GM23338 (cell line): ENCODE results near the gene NCR3LG1. TPM values are rescaled to one million over a fixed set of nuclear protein-coding genes. Genes with fewer than 3 reads are reported as not detected.

ENCODE experiments used
- ATAC-seq: fragments of 200-7000 bp; cut with Tn5 transposase; 3 replicates; pipeline ENCODE4 v1.9.1; 2020
- DNase-seq: peaks from one replicate; pipeline ENCODE4 v3.0.0-alpha.2; 2015; ENCODE audit warnings: low spot score
- H2AFZ ChIP-seq: fragments of 200-600 bp; sonication (generic); 2 replicates; pipeline ENCODE4 v1.8.0; 2016; ENCODE audit warnings: antibody characterized with exemption, mild to moderate bottlenecking, moderate library complexity
- H3F3A ChIP-seq: fragments of 200-600 bp; sonication (generic); replicated peaks from 2 replicates; pipeline ENCODE4 v1.8.0; 2017; ENCODE audit warnings: antibody characterized with exemption, mixed run types, low read depth
- H3K27ac ChIP-seq: fragments of 200-600 bp; sonication (generic); 2 replicates; pipeline ENCODE4 v1.6.1; 2016; ENCODE audit warnings: low read depth
- H3K27me3 ChIP-seq: fragments of 200-600 bp; sonication (generic); 2 replicates; pipeline ENCODE4 v1.8.0; 2016; ENCODE audit warnings: mild to moderate bottlenecking, mixed run types, moderate library complexity; ENCODE audit not compliant: insufficient read depth
- H3K36me3 ChIP-seq: fragments of 200-600 bp; sonication (generic); 2 replicates; pipeline ENCODE4 v1.8.0; 2016; ENCODE audit warnings: mild to moderate bottlenecking; ENCODE audit not compliant: insufficient read depth
- H3K4me1 ChIP-seq: fragments of 200-600 bp; sonication (generic); 2 replicates; pipeline ENCODE4 v1.8.0; 2016; ENCODE audit warnings: mild to moderate bottlenecking, moderate library complexity; ENCODE audit not compliant: insufficient read depth
- H3K4me2 ChIP-seq: fragments of 200-600 bp; sonication (generic); 2 replicates; pipeline ENCODE4 v1.7.1; 2017; ENCODE audit warnings: mixed run types
- H3K4me3 ChIP-seq: fragments of 200-600 bp; sonication (generic); 2 replicates; pipeline ENCODE4 v1.6.1; 2016; ENCODE audit warnings: mixed run types
- H3K79me2 ChIP-seq: fragments of 200-600 bp; sonication (generic); replicated peaks from 2 replicates; pipeline ENCODE4 v1.8.0; 2017; ENCODE audit warnings: mild to moderate bottlenecking; ENCODE audit not compliant: insufficient read depth
- H3K9me2 ChIP-seq: fragments of 200-600 bp; sonication (generic); 2 replicates; pipeline ENCODE4 v1.8.0; 2017; ENCODE audit not compliant: insufficient read depth
- H4K20me1 ChIP-seq: fragments of 200-600 bp; sonication (generic); replicated peaks from 2 replicates; pipeline ENCODE4 v1.8.0; 2017; ENCODE audit warnings: mild to moderate bottlenecking; ENCODE audit not compliant: insufficient read depth
- H3K27ac Mint-ChIP-seq: 2 replicates; pipeline ENCODE4 v1.8.0; 2020; ENCODE audit warnings: inconsistent platforms, mild to moderate bottlenecking, moderate library complexity, mixed read lengths
- H3K27me3 Mint-ChIP-seq: 3 replicates; pipeline ENCODE4 v1.8.0; 2022; ENCODE audit warnings: low read depth, mild to moderate bottlenecking, moderate library complexity, mixed read lengths, inconsistent platforms; ENCODE audit not compliant: insufficient read depth, poor library complexity
- H3K36me3 Mint-ChIP-seq: 3 replicates; pipeline ENCODE4 v1.8.0; 2021; ENCODE audit warnings: low read depth, mild to moderate bottlenecking, inconsistent platforms, moderate library complexity, mixed read lengths
- H3K4me1 Mint-ChIP-seq: 3 replicates; pipeline ENCODE4 v1.8.0; 2020; ENCODE audit warnings: mild to moderate bottlenecking, inconsistent platforms, mixed read lengths
- H3K4me3 Mint-ChIP-seq: 3 replicates; pipeline ENCODE4 v1.8.0; 2021; ENCODE audit warnings: moderate library complexity, mild to moderate bottlenecking, inconsistent platforms, mixed read lengths
- H3K9me3 Mint-ChIP-seq: 3 replicates; pipeline ENCODE4 v1.8.0; 2020; ENCODE audit warnings: moderate library complexity, mild to moderate bottlenecking, inconsistent platforms, mixed read lengths
- CREB1 ChIP-seq: fragments of 250-450 bp; sonication (Bioruptor Pico); IDR thresholded peaks from 2 replicates; pipeline ENCODE4 v1.5.0; 2020; ENCODE audit warnings: low read depth, mild to moderate bottlenecking, moderate library complexity
- CTCF ChIP-seq, 2 experiments: fragments of 200-600 bp in 1 of 2; sonication (generic) in 1 of 2; conservative IDR thresholded peaks; 2 replicates each; pipeline versions ENCODE4 v1.5.1 to v1.6.1; 2016 to 2017; ENCODE audit warnings: antibody characterized with exemption in 2 of 2, low read depth in 2 of 2, mild to moderate bottlenecking in 2 of 2, moderate library complexity in 1 of 2
- EZH2 ChIP-seq: fragments of 200-600 bp; sonication (generic); IDR thresholded peaks from one replicate; pipeline ENCODE4 v1.8.0; 2017; ENCODE audit warnings: antibody characterized with exemption, mild to moderate bottlenecking, low read depth; ENCODE audit not compliant: unreplicated experiment
- EZH2phosphoT487 ChIP-seq: fragments of 200-600 bp; sonication (generic); IDR thresholded peaks from one replicate; pipeline ENCODE4 v1.8.1; 2018; ENCODE audit warnings: antibody characterized with exemption; ENCODE audit not compliant: unreplicated experiment
- JUNB ChIP-seq: IDR thresholded peaks from one replicate; pipeline ENCODE4 v1.6.1; 2016; ENCODE audit warnings: antibody characterized with exemption; ENCODE audit not compliant: unreplicated experiment
- NANOG ChIP-seq: IDR thresholded peaks from 2 replicates; pipeline ENCODE4 v1.6.1; 2016; ENCODE audit warnings: antibody characterized with exemption, borderline replicate concordance
- POLR2AphosphoS5 ChIP-seq: IDR thresholded peaks from 2 replicates; pipeline ENCODE4 v1.6.1; 2016; ENCODE audit warnings: antibody characterized with exemption, low read depth
- STAT1 ChIP-seq: IDR thresholded peaks from one replicate; pipeline ENCODE4 v1.6.1; 2016; ENCODE audit warnings: antibody characterized with exemption; ENCODE audit not compliant: unreplicated experiment
- ZNF114 ChIP-seq: fragments of 250-450 bp; sonication (Bioruptor Pico); IDR thresholded peaks from 2 replicates; pipeline ENCODE4 v1.5.0; 2020; ENCODE audit warnings: mild to moderate bottlenecking, moderate library complexity
- ZNF331 ChIP-seq: fragments of 250-450 bp; sonication (Bioruptor Pico); IDR thresholded peaks from 2 replicates; pipeline ENCODE4 v1.5.0; 2020; ENCODE audit warnings: low read depth, mild to moderate bottlenecking, moderate library complexity
- polyA plus RNA-seq: library from polyadenylated mRNA; unstranded; fragments of >200 nt; fragmentation: Nextera tagmentation; extraction: Ambion mirVana; gene quantifications from 2 replicates; pipeline ENCODE4 v1.2.1, GENCODE V29; 2016
- total RNA-seq: library from RNA; depleted of rRNA; stranded (reverse); fragments of >200 nt; shearing (Covaris generic); gene quantifications from 2 replicates; pipeline ENCODE4 v1.2.3, GENCODE V29; 2014
- TF ChIP-seq, protein P1 (sequence below): IDR thresholded peaks from 2 replicates; pipeline ENCODE4 v1.6.1; 2016; ENCODE audit warnings: antibody characterized with exemption
- TF ChIP-seq, protein P2 (sequence below): fragments of 250-450 bp; sonication (Bioruptor Pico); IDR thresholded peaks from 2 replicates; pipeline ENCODE4 v1.5.0; 2020; ENCODE audit warnings: mild to moderate bottlenecking, moderate library complexity
- TF ChIP-seq, protein P3 (sequence below): IDR thresholded peaks from one replicate; pipeline ENCODE4 v1.6.1; 2018; ENCODE audit warnings: antibody characterized with exemption; ENCODE audit not compliant: unreplicated experiment

NCR3LG1 gene
- total and polyA plus RNA-seq, 2 experiments from 2014 or later = 0.15 to 1.9 TPM

DNA sequence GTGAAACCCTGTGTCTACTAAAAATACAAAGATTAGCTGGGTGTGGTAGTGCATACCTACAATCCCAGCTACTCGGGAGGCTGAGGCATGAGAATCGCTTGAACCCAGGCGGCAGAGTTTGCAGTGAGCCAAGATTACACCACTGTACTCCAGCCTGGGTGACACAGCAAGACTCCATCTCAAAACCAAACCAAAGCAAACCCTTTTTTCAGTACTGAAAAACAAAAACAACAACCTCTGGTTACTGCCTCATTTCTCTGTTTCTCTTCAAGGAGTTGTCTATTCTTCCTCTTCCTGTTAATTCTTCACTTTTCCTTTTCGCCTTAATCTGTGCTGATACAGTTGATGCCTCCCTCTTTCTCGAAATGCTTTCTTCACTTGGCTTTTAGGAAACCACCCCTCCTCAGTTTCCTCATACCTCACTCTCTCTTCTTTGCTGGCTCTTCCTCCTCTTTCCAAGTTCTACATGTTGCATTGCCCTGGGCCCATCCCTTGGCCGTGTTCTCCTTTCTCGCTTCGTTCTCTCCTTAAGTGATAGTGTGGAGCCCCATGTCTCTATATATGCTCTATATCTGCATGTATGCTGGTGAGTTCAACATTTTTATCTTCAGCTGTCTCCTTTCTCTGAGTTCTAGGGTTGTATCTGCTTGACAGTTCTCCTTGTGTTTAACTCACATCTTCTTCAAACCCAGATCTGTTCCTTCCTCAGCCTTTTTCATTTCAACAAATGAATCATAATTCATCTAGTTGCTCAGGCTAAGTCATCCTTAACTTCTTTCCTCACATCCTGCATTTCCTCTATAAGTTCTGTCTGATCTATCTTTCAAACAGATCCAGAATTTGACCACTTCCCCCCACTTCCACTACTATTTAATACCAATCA lies 38.0 kb upstream of the NCR3LG1 start (continued):
- TF ChIP-seq JUNB = no peak

DNA sequence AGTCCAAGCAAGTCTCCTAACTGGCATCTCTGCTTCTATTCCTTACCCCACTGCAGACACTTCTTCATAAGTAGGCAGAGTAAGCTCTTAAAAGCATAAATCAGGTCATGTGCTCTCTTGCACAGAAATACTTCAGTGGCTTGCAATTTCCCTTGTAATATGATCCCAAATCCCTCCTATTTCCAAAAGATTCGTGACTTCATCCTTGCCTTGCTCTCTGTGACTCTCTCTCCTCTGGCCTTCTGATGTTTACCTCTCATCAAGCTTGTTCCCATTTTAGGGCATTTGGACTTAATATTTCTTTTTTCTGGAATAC lies 37.4 kb upstream of the NCR3LG1 start:
- ATAC-seq (no peak), DNase-seq (no peak)
- Mint-ChIP-seq H3K9me3 (no peaks in the 10 kb centered on the region), H3K36me3 (no peaks in the 10 kb centered on the region), H3K27ac (no peak overlapping the region), H3K4me3 (no peak overlapping the region), H3K4me1 (no peaks in the 10 kb centered on the region), H3K27me3 (no peaks in the 10 kb centered on the region)
- H3K79me2 ChIP-seq = no peaks in the 10 kb centered on the region
- no peak overlapping the region for H3K27ac ChIP-seq
- no peaks in the 10 kb centered on the region for H3K9me2 ChIP-seq
- no peak overlapping the region for H3K4me3 ChIP-seq
- H3K36me3 ChIP-seq = no peaks in the 10 kb centered on the region
- no peak overlapping the region for H3K4me2 ChIP-seq
- no peak overlapping the region for H2AFZ ChIP-seq
- H3F3A ChIP-seq = no peaks in the 10 kb centered on the region
- no peaks in the 10 kb centered on the region for H4K20me1 ChIP-seq
- H3K27me3 ChIP-seq = no peaks in the 10 kb centered on the region
- peaks cover 4% of the 10 kb centered on the region; the same call in 1 of the 2 replicates for H3K4me1 ChIP-seq
- no peak for TF ChIP-seq EZH2phosphoT487
- no peak for TF ChIP-seq NANOG
- TF ChIP-seq EZH2 = no peak
- TF ChIP-seq CREB1 (CRISPR knock-in tag) = no peak
- TF ChIP-seq POLR2AphosphoS5 = no peak
- TF ChIP-seq, protein P1, sequence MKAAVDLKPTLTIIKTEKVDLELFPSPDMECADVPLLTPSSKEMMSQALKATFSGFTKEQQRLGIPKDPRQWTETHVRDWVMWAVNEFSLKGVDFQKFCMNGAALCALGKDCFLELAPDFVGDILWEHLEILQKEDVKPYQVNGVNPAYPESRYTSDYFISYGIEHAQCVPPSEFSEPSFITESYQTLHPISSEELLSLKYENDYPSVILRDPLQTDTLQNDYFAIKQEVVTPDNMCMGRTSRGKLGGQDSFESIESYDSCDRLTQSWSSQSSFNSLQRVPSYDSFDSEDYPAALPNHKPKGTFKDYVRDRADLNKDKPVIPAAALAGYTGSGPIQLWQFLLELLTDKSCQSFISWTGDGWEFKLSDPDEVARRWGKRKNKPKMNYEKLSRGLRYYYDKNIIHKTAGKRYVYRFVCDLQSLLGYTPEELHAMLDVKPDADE = no peak
- no peak for TF ChIP-seq STAT1
- no peak for TF ChIP-seq ZNF331 (CRISPR knock-in tag)
- TF ChIP-seq, protein P2, sequence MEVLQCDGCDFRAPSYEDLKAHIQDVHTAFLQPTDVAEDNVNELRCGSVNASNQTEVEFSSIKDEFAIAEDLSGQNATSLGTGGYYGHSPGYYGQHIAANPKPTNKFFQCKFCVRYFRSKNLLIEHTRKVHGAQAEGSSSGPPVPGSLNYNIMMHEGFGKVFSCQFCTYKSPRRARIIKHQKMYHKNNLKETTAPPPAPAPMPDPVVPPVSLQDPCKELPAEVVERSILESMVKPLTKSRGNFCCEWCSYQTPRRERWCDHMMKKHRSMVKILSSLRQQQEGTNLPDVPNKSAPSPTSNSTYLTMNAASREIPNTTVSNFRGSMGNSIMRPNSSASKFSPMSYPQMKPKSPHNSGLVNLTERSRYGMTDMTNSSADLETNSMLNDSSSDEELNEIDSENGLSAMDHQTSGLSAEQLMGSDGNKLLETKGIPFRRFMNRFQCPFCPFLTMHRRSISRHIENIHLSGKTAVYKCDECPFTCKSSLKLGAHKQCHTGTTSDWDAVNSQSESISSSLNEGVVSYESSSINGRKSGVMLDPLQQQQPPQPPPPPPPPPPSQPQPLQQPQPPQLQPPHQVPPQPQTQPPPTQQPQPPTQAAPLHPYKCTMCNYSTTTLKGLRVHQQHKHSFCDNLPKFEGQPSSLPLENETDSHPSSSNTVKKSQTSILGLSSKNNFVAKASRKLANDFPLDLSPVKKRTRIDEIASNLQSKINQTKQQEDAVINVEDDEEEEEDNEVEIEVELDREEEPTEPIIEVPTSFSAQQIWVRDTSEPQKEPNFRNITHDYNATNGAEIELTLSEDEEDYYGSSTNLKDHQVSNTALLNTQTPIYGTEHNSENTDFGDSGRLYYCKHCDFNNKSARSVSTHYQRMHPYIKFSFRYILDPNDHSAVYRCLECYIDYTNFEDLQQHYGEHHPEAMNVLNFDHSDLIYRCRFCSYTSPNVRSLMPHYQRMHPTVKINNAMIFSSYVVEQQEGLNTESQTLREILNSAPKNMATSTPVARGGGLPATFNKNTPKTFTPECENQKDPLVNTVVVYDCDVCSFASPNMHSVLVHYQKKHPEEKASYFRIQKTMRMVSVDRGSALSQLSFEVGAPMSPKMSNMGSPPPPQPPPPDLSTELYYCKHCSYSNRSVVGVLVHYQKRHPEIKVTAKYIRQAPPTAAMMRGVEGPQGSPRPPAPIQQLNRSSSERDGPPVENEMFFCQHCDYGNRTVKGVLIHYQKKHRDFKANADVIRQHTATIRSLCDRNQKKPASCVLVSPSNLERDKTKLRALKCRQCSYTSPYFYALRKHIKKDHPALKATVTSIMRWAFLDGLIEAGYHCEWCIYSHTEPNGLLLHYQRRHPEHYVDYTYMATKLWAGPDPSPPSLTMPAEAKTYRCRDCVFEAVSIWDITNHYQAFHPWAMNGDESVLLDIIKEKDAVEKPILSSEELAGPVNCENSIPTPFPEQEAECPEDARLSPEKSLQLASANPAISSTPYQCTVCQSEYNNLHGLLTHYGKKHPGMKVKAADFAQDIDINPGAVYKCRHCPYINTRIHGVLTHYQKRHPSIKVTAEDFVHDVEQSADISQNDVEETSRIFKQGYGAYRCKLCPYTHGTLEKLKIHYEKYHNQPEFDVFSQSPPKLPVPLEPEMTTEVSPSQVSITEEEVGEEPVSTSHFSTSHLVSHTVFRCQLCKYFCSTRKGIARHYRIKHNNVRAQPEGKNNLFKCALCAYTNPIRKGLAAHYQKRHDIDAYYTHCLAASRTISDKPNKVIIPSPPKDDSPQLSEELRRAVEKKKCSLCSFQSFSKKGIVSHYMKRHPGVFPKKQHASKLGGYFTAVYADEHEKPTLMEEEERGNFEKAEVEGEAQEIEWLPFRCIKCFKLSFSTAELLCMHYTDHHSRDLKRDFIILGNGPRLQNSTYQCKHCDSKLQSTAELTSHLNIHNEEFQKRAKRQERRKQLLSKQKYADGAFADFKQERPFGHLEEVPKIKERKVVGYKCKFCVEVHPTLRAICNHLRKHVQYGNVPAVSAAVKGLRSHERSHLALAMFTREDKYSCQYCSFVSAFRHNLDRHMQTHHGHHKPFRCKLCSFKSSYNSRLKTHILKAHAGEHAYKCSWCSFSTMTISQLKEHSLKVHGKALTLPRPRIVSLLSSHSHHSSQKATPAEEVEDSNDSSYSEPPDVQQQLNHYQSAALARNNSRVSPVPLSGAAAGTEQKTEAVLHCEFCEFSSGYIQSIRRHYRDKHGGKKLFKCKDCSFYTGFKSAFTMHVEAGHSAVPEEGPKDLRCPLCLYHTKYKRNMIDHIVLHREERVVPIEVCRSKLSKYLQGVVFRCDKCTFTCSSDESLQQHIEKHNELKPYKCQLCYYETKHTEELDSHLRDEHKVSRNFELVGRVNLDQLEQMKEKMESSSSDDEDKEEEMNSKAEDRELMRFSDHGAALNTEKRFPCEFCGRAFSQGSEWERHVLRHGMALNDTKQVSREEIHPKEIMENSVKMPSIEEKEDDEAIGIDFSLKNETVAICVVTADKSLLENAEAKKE = no peak
- TF ChIP-seq ZNF114 (CRISPR knock-in tag) = no peak
- TF ChIP-seq, protein P3, sequence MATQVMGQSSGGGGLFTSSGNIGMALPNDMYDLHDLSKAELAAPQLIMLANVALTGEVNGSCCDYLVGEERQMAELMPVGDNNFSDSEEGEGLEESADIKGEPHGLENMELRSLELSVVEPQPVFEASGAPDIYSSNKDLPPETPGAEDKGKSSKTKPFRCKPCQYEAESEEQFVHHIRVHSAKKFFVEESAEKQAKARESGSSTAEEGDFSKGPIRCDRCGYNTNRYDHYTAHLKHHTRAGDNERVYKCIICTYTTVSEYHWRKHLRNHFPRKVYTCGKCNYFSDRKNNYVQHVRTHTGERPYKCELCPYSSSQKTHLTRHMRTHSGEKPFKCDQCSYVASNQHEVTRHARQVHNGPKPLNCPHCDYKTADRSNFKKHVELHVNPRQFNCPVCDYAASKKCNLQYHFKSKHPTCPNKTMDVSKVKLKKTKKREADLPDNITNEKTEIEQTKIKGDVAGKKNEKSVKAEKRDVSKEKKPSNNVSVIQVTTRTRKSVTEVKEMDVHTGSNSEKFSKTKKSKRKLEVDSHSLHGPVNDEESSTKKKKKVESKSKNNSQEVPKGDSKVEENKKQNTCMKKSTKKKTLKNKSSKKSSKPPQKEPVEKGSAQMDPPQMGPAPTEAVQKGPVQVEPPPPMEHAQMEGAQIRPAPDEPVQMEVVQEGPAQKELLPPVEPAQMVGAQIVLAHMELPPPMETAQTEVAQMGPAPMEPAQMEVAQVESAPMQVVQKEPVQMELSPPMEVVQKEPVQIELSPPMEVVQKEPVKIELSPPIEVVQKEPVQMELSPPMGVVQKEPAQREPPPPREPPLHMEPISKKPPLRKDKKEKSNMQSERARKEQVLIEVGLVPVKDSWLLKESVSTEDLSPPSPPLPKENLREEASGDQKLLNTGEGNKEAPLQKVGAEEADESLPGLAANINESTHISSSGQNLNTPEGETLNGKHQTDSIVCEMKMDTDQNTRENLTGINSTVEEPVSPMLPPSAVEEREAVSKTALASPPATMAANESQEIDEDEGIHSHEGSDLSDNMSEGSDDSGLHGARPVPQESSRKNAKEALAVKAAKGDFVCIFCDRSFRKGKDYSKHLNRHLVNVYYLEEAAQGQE = no peak
- no peak for TF ChIP-seq CTCF (conservative IDR thresholded peaks at IDR 0.05; ENCODE audit: low read depth in 2 of 2)
